Activated CD8-positive, alpha-beta memory T cell treated with anti-CD3 and anti-CD28 coated beads, Interleukin-2, amount 50 U/mL, for 4 hours (primary cell): ENCODE measurements around the gene SDR42E2.
"Not testable (repeated sequence)": the region's sequence is repeated elsewhere in the genome, so short reads cannot be mapped to it uniquely, and the experiment has no call there.

Experiments
- DNase-seq: peaks from one replicate; pipeline ENCODE4 v3.0.0-alpha.2; 2020

SDR42E2 gene

DNA sequence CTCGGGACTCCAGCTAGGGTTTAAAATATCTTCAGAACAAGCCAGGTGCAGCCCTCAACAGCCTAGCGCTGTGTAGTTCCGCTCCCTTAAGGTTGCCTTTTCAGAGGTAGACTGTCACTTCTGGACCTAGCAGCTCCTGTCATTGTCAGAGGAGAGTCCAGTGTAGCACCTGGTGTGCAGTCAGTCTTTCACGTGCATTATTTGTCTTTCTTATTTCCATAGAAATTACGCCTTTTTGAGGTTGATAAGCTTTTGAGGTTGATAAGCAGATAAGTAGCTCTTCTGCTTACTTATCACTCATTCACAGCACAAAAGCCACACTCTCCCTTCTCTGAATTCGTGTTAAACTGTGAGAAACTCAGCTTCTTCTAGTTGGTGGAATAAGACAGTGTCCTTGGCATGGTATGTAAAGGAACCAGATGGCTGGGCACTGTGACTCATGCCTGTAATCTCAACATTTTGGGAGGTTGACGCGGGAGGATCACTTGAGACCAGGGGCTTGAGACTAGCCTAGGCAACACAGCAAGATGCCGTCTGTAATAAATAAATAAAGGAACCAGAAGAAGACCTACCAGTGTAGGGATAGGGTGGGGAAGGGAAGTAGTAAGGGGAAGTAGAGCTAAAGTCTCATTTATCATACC, 54.0 kb downstream of the SDR42E2 start:
- no peak for DNase-seq

- DNase-seq = not testable (repeated sequence)
Measured at GRCh38 chr16:22216832-22217225, 54.5 kb downstream of the SDR42E2 start.

DNA sequence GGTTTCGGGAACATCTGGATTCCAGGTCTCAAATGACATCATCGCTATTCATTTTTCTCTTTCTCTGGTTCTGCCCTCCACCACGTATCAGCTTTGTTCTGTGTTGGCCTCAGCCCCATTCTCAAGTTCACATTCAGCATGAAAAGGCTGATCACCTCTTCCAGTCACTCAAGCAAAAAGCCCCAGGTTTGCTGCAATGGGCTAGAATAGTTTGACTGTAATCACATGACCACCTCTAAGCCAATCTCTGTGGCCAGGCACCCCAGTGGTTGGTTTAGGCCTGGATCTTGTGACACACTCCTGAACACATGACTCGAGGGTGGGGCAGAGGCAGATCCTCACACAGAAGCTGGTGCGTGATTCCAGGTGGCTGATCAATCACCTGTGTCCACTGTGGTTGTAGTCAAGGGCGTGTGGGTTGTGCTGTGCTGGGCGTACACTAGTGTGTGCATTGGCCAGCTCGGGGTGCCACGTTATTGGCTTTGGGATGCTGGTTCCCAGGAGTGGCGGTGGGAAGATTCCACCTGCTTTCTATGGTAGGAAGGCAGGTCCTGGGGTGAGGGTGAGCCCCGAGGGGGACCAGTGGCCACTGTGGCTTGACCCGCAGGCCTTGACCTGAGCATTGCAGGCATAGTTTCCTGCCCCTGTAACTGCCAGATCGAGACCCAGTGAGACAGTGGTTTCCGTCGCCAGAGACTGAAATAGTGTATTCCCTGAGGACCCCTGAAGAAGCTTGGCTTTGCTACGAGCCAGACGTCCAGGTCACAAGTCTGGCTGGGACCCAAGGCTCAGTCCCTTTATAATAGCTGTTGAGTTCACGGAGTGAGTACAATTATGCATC, 55.8 kb downstream of the SDR42E2 start:
- DNase-seq = no peak

GRCh38 chr16:22219389-22220068, 57.2 kb downstream of the SDR42E2 start:
- DNase-seq = no peak

- no peak for DNase-seq
Measured at GRCh38 chr16:22220069-22220440, 57.7 kb downstream of the SDR42E2 start.

DNA sequence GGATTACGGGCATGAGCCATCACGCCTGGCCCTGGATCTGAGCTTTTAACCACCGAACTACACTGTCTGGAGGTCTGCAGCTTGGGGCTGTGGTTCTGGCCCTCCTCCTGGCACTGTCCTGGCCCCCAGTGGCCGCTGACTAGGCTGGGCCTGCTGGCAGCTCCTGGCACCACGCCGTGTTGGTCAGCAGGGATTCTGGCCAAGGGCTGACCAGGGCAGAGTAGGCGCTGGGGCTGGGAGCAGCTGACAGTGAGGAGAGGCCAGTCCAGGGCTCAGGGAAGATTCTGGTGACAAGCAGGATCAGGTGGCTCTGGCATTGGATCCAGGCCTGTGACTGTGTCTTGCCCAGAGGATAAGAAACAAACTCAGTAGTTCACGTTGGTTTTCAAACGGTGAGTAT, 58.4 kb downstream of the SDR42E2 start:
- no peak for DNase-seq

- no peak for DNase-seq
Measured at GRCh38 chr16:22222006-22222405, 59.7 kb downstream of the SDR42E2 start.

GRCh38 chr16:22222998-22223397, 60.7 kb downstream of the SDR42E2 start:
- no peak for DNase-seq

DNA sequence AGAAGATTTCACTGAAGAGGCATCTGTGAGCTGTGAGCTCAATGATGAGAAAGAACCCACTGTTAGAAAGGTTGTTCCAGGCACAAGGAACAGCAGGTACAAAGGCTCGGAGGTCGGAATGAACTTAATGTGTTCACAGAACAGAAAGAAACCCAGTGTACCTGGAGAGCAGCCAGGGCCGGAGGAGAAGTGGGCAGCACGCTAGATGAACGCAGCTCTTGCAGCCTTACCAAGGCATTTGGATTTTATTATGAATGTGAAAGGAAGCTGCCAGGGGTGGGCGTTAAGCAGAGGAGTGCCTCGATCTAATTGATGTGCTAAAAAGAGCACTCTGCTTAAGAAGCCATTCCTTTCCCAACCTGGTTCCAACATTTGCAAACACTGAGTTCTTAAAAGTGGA, 62.8 kb downstream of the SDR42E2 start:
- DNase-seq = no peak

GRCh38 chr16:22229889-22230288, 67.6 kb downstream of the SDR42E2 start:
- DNase-seq = no peak

GRCh38 chr16:22232277-22233036, 70.2 kb downstream of the SDR42E2 start:
- no peak for DNase-seq

DNA sequence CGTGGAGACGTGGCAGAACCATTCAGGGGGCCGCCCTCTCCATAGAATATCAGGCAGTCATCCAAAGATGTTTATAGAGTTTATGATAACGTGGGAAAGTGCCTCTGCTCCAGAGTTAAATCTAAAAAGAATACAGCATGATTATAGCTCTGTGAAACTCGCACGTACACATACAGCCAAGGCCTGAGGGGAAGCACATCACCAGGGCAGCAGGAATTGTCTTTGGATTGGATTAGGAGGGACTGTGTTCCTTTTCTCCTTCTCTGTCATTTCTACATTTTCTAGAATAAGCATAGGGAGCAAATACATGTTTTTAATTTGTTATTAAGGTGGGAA, 70.7 kb downstream of the SDR42E2 start:
- DNase-seq = no peak

DNA sequence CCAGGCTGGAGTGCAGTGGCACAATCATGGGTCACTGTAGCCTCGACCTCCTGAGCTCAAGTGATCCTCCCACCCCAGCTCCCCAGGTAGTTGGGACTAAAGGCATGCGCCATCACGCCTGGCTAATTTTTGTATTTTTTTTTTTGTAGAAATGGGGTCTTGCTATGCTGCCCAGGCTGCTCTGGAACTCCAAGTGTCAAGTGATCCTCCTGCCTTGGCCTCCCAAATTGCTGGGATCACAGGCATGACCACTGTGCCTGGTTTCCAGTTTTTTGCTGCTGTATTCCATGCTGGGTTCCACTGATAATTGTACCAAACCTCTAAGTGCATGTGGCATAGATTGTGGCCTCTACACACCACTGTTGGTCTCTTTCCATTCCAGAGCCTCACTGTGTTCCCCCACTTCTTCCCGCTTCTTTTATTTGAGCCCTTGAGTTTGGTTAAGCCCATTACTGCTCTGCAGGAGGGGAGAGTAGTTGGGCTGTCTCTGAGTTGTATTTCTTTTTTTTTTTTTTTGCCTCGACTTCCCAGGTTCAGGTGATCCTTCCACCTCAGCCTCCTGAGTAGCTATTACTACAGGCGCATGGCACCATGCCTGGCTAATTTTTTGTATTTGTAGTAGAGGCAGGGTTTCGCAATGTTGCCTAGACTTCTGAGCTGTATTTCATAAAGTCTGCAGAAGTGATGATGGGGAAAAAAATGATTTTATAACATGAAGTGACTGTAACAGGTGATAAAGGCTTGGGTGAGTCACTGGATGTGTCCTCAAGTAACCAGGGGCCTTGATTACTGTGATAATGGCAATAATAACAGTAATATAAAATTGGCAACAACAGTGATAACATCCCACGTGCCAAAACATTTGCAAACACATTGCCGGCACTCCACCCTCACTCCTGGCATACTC, 73.8 kb downstream of the SDR42E2 start:
- DNase-seq = no peak

- no peak for DNase-seq
Measured at GRCh38 chr16:22239131-22239805, 77.0 kb downstream of the SDR42E2 start.

GRCh38 chr16:22240023-22240710, 77.9 kb downstream of the SDR42E2 start:
- DNase-seq = no peak
